ENCODE results near the gene GRM4.

Gene GRM4

GRCh38 chr6:34138191-34138590 is 7.7 kb downstream of the GRM4 start:
- Histone ChIP-seq H3K4me3 (ENCODE audit: insufficient read depth in 1 of 2, low read depth in 1 of 2, low read length in 2 of 2) (no peak overlapping the region), H2BK12ac (ENCODE audit: low read length in 2 of 2) (no peak overlapping the region), H3K14ac (ENCODE audit: low read length in 2 of 2) (no peak overlapping the region), H4K8ac (ENCODE audit: low read length) (no peak overlapping the region), H2BK120ac (ENCODE audit: low read depth, low read length) (no peak overlapping the region), H3K4me1 (ENCODE audit: control insufficient read depth, insufficient read depth, low read depth, low read length) (peaks cover 4% of the 10 kb centered on the region), H4K91ac (ENCODE audit: low read length) (no peak overlapping the region), H3K23ac (ENCODE audit: low read length in 2 of 2) (no peak overlapping the region), H3K79me1 (replicated peaks; ENCODE audit: low read length, poor library complexity, severe bottlenecking) (no peaks in the 10 kb centered on the region), H3K18ac (ENCODE audit: low read depth in 1 of 2, low read length in 2 of 2) (no peak overlapping the region), H2BK15ac (ENCODE audit: low read depth, poor library complexity, severe bottlenecking) (no peak overlapping the region), H3K9me3 (ENCODE audit: control insufficient read depth, low read length) (no peaks in the 10 kb centered on the region), H3K4me2 (ENCODE audit: low read length, poor library complexity, severe bottlenecking) (no peak overlapping the region), H3K36me3 (ENCODE audit: control insufficient read depth in 1 of 2, insufficient read depth in 2 of 2, low read depth in 1 of 2, low read length in 2 of 2) (no peaks in the 10 kb centered on the region), H3K27me3 (ENCODE audit: control insufficient read depth in 1 of 2, insufficient read depth in 1 of 2, low read length in 2 of 2) (peaks cover 91 to 99% of the 10 kb centered on the region in 2 experiments), H2AK5ac (ENCODE audit: low read length, severe bottlenecking) (no peak overlapping the region), H3K9ac (ENCODE audit: low read length) (no peak overlapping the region), H3K4ac (ENCODE audit: low read depth in 1 of 2, low read length in 2 of 2) (no peak overlapping the region), H2BK5ac (ENCODE audit: low read depth, low read length, poor library complexity, severe bottlenecking) (no peak overlapping the region), H2AFZ (ENCODE audit: low read depth, low read length) (no peak overlapping the region), H3K27ac (ENCODE audit: low read length, poor library complexity, severe bottlenecking) (no peak overlapping the region)
- 76% methylated on average over 2 of the region's 4 CpGs for WGBS
- DNase-seq = no peak

GRCh38 chr6:34135541-34135940 is 10.3 kb downstream of the GRM4 start:
- H3K9ac ChIP-seq (ENCODE audit: low read length) = no peak overlapping the region
- no peaks in the 10 kb centered on the region for H3K36me3 ChIP-seq (ENCODE audit: control insufficient read depth in 1 of 2, insufficient read depth in 2 of 2, low read depth in 1 of 2, low read length in 2 of 2)
- no peak overlapping the region for H3K27ac ChIP-seq (ENCODE audit: low read length, poor library complexity, severe bottlenecking)
- H2BK15ac ChIP-seq (ENCODE audit: low read depth, poor library complexity, severe bottlenecking) = no peak overlapping the region
- H3K4me1 ChIP-seq (ENCODE audit: control insufficient read depth, insufficient read depth, low read depth, low read length) = no peaks in the 10 kb centered on the region
- H3K79me1 ChIP-seq (replicated peaks; ENCODE audit: low read length, poor library complexity, severe bottlenecking) = no peaks in the 10 kb centered on the region
- H2BK120ac ChIP-seq (ENCODE audit: low read depth, low read length) = no peak overlapping the region
- H3K18ac ChIP-seq (ENCODE audit: low read depth in 1 of 2, low read length in 2 of 2) = no peak overlapping the region
- no peak overlapping the region for H3K14ac ChIP-seq (ENCODE audit: low read length in 2 of 2)
- no peaks in the 10 kb centered on the region for H3K9me3 ChIP-seq (ENCODE audit: control insufficient read depth, low read length)
- DNase-seq = no peak
- H3K4ac ChIP-seq (ENCODE audit: low read depth in 1 of 2, low read length in 2 of 2) = no peak overlapping the region
- no peak overlapping the region for H2BK5ac ChIP-seq (ENCODE audit: low read depth, low read length, poor library complexity, severe bottlenecking)
- no peak overlapping the region for H2BK12ac ChIP-seq (ENCODE audit: low read length in 2 of 2)
- peaks cover 86 to 89% of the 10 kb centered on the region in 2 experiments for H3K27me3 ChIP-seq (ENCODE audit: control insufficient read depth in 1 of 2, insufficient read depth in 1 of 2, low read length in 2 of 2)
- H4K91ac ChIP-seq (ENCODE audit: low read length) = no peak overlapping the region
- no peak overlapping the region for H3K23ac ChIP-seq (ENCODE audit: low read length in 2 of 2)
- 81% methylated on average over 2 of the region's 2 CpGs for WGBS
- H3K4me2 ChIP-seq (ENCODE audit: low read length, poor library complexity, severe bottlenecking) = no peak overlapping the region
- no peak overlapping the region for H4K8ac ChIP-seq (ENCODE audit: low read length)
- no peak overlapping the region for H2AFZ ChIP-seq (ENCODE audit: low read depth, low read length)
- no peak overlapping the region for H3K4me3 ChIP-seq (ENCODE audit: insufficient read depth in 1 of 2, low read depth in 1 of 2, low read length in 2 of 2)
- no peak overlapping the region for H2AK5ac ChIP-seq (ENCODE audit: low read length, severe bottlenecking)

DNA sequence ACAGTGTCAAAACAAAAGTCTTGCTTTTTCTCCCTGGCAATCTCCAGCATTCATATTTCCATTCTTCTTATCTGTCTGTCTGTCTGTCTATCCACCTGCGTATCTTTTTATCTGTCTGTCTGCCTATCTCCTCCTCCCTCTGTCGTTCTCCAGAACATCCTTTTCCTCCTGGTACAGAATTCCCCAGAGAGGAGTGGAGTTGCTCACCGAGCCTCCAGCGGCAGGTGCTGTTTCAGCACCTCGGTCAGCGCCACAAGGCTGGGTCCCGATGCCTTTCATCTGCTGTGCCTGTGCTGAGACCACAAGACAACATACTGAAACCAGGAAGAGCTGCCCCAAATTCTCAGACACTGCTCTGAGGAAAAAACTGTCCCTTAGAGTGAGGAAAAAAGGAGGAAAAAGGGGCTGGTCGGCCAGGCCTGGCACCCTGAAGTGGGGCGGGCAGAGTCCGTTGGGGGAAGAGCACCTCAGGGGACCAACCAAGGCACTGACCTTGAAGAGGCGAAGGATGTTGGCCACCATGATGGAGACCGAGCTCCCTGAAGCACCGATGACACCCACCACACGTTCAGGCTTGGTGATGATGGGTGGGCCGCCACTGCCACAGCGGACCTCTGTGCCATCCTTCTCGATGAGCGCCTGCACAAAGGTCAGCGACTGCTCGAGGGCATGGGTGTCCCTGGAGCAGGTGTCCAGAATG is 13.3 kb downstream of the GRM4 start:
- H3K4ac ChIP-seq (ENCODE audit: low read depth in 1 of 2, low read length in 2 of 2) = no peak overlapping the region
- no peak overlapping the region for H2BK120ac ChIP-seq (ENCODE audit: low read depth, low read length)
- H3K9ac ChIP-seq (ENCODE audit: low read length) = no peak overlapping the region
- no peak overlapping the region for H3K23ac ChIP-seq (ENCODE audit: low read length in 2 of 2)
- no peaks in the 10 kb centered on the region for H3K79me1 ChIP-seq (replicated peaks; ENCODE audit: low read length, poor library complexity, severe bottlenecking)
- no peak overlapping the region for H3K14ac ChIP-seq (ENCODE audit: low read length in 2 of 2)
- H4K91ac ChIP-seq (ENCODE audit: low read length) = no peak overlapping the region
- H2BK12ac ChIP-seq (ENCODE audit: low read length in 2 of 2) = no peak overlapping the region
- H2BK15ac ChIP-seq (ENCODE audit: low read depth, poor library complexity, severe bottlenecking) = no peak overlapping the region
- H3K4me3 ChIP-seq (ENCODE audit: insufficient read depth in 1 of 2, low read depth in 1 of 2, low read length in 2 of 2) = no peak overlapping the region
- peaks cover 57 to 74% of the 10 kb centered on the region in 2 experiments for H3K27me3 ChIP-seq (ENCODE audit: control insufficient read depth in 1 of 2, insufficient read depth in 1 of 2, low read length in 2 of 2)
- WGBS = 60% methylated on average over 20 of the region's 20 CpGs
- H3K18ac ChIP-seq (ENCODE audit: low read depth in 1 of 2, low read length in 2 of 2) = no peak overlapping the region
- no peak overlapping the region for H4K8ac ChIP-seq (ENCODE audit: low read length)
- no peaks in the 10 kb centered on the region for H3K9me3 ChIP-seq (ENCODE audit: control insufficient read depth, low read length)
- no peak overlapping the region for H3K27ac ChIP-seq (ENCODE audit: low read length, poor library complexity, severe bottlenecking)
- H3K36me3 ChIP-seq (ENCODE audit: control insufficient read depth in 1 of 2, insufficient read depth in 2 of 2, low read depth in 1 of 2, low read length in 2 of 2) = no peaks in the 10 kb centered on the region
- H2BK5ac ChIP-seq (ENCODE audit: low read depth, low read length, poor library complexity, severe bottlenecking) = no peak overlapping the region
- H3K4me2 ChIP-seq (ENCODE audit: low read length, poor library complexity, severe bottlenecking) = no peak overlapping the region
- no peak overlapping the region for H2AFZ ChIP-seq (ENCODE audit: low read depth, low read length)
- no peak overlapping the region for H2AK5ac ChIP-seq (ENCODE audit: low read length, severe bottlenecking)
- no peaks in the 10 kb centered on the region for H3K4me1 ChIP-seq (ENCODE audit: control insufficient read depth, insufficient read depth, low read depth, low read length)
- DNase-seq = peak; percentile 42

DNA sequence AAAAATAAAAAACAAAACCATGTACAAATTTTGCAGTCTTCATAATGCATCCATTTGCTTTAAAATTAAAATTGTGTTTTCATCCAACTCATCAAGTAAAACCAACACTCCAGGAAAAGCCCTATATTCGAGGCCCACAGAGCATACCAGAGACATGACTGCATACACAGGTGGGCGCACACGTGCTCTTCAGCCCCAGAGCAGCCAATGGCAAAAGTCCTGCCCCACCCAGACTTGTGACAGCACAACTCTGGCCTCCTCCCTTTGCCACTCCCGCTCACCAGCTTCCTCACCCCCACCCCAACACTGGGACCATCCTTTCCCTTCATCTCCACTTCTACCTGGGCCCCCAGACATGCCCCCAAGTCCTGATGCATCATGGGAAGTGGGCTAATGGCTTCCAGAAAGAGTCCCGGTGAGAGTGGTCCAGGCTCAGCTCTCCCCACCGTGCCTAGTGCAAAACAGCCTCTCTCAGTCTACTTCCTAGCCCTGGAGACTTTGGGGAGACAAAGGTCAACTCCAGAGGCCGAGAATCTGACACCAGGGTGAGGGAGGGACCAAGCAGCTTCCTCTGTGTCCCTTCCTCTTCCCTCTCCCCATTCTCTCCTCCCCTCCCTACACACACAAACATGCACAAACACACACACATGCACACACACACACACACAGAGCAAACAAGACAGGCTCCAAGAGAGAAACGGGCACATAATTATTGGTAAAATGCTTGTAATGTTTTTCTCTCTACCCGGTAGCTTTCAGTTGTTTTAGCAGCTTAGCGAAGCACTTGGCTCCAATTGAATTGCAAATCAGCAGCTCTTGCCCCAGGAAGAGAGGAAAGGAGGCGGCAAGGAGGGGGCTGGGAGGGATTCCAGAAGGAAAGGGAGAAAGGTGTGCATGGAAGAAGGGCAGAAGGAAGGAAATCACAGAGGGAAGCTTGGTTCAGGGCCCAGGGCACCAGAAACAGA is 14.3 kb downstream of the GRM4 start:
- Histone ChIP-seq H3K4me3 (ENCODE audit: insufficient read depth in 1 of 2, low read depth in 1 of 2, low read length in 2 of 2) (no peak overlapping the region), H3K27ac (ENCODE audit: low read length, poor library complexity, severe bottlenecking) (no peak overlapping the region), H3K18ac (ENCODE audit: low read depth in 1 of 2, low read length in 2 of 2) (no peak overlapping the region), H2BK120ac (ENCODE audit: low read depth, low read length) (no peak overlapping the region), H3K27me3 (ENCODE audit: control insufficient read depth in 1 of 2, insufficient read depth in 1 of 2, low read length in 2 of 2) (peaks cover 54 to 74% of the 10 kb centered on the region in 2 experiments), H2BK12ac (ENCODE audit: low read length in 2 of 2) (no peak overlapping the region), H3K4ac (ENCODE audit: low read depth in 1 of 2, low read length in 2 of 2) (no peak overlapping the region), H2AFZ (ENCODE audit: low read depth, low read length) (no peak overlapping the region), H2BK5ac (ENCODE audit: low read depth, low read length, poor library complexity, severe bottlenecking) (no peak overlapping the region), H2AK5ac (ENCODE audit: low read length, severe bottlenecking) (no peak overlapping the region), H3K4me2 (ENCODE audit: low read length, poor library complexity, severe bottlenecking) (no peak overlapping the region), H4K91ac (ENCODE audit: low read length) (no peak overlapping the region), H3K4me1 (ENCODE audit: control insufficient read depth, insufficient read depth, low read depth, low read length) (no peaks in the 10 kb centered on the region), H3K36me3 (ENCODE audit: control insufficient read depth in 1 of 2, insufficient read depth in 2 of 2, low read depth in 1 of 2, low read length in 2 of 2) (no peaks in the 10 kb centered on the region), H3K9ac (ENCODE audit: low read length) (no peak overlapping the region), H4K8ac (ENCODE audit: low read length) (no peak overlapping the region), H3K14ac (ENCODE audit: low read length in 2 of 2) (no peak overlapping the region), H3K23ac (ENCODE audit: low read length in 2 of 2) (no peak overlapping the region), H3K79me1 (replicated peaks; ENCODE audit: low read length, poor library complexity, severe bottlenecking) (no peaks in the 10 kb centered on the region), H3K9me3 (ENCODE audit: control insufficient read depth, low read length) (no peaks in the 10 kb centered on the region), H2BK15ac (ENCODE audit: low read depth, poor library complexity, severe bottlenecking) (no peak overlapping the region)
- DNase-seq = no peak
- 33% methylated on average over 11 of the region's 11 CpGs for WGBS

All from mesenchymal stem cell (in vitro differentiated cells and primary cell).